Measurements from ENCODE around the gene CD72. TPM values are rescaled to one million over a fixed set of nuclear protein-coding genes. Genes with fewer than 3 reads are reported as not detected.
A peak's percentile ranks its signal among the peaks of the same experiment; 100 is the strongest.
"Not testable (repeated sequence)": the region's sequence is repeated elsewhere in the genome, so short reads cannot be mapped to it uniquely, and the experiment has no call there.

Gene CD72
- polyA plus RNA-seq, 2 of the 4 experiments (the other 2 are of a cell fraction), result 0.44 to 1.2 TPM

- ChIA-PET POLR2A (interaction anchor here (0.9 kb wide), 1 partner anchor 9 kb away, joined by 3 read pairs; no protein-coding TSS in a partner anchor), CTCF (interaction anchor here (0.5 to 3.3 kb wide), 9 partner anchors 12 to 136 kb away, joined by 3 to 30 read pairs (median 3); no protein-coding TSS in a partner anchor)
- ATAC-seq, result no peak
- no peak for FAIRE-seq
- H3K9me3 ChIP-seq, result no peaks in the 10 kb centered on the region
- 91% methylated on average over 2 of the region's 2 CpGs for WGBS (ENCODE audit: missing lambda C conversion rate)
- TF ChIP-seq FOSL2 (IDR thresholded peaks at IDR 0.05), result no peak
- no peak for TF ChIP-seq FOSL2 (CRISPR knock-in tag; IDR thresholded peaks at IDR 0.05)
- no peak for TF ChIP-seq PHF8 (IDR thresholded peaks at IDR 0.05; ENCODE audit: borderline replicate concordance, low read depth)
- peak; percentile 78 for TF ChIP-seq MAFK (IDR thresholded peaks at IDR 0.05; ENCODE audit: partially characterized antibody)
- TF ChIP-seq CHD2 (IDR thresholded peaks at IDR 0.05; ENCODE audit: low read length, partially characterized antibody), result no peak
- TF ChIP-seq ZFP36 (IDR thresholded peaks at IDR 0.05; ENCODE audit: borderline replicate concordance, partially characterized antibody), result no peak
- H3K27ac ChIP-seq, result no peak overlapping the region
- no peak overlapping the region for H3K4me2 ChIP-seq
- no peaks in the 10 kb centered on the region for H3K4me1 ChIP-seq
- no peak for DNase-seq (ENCODE audit: low read depth in 1 of 2, low spot score in 1 of 2)
- no peak overlapping the region for H3K4me3 ChIP-seq
Observed at GRCh38 chr9:35612843-35613242, 5.4 kb downstream of the CD72 start.

- H3K9me3 ChIP-seq, result not testable (repeated sequence)
Observed at GRCh38 chr9:35612066-35612465, 6.1 kb downstream of the CD72 start.

DNA sequence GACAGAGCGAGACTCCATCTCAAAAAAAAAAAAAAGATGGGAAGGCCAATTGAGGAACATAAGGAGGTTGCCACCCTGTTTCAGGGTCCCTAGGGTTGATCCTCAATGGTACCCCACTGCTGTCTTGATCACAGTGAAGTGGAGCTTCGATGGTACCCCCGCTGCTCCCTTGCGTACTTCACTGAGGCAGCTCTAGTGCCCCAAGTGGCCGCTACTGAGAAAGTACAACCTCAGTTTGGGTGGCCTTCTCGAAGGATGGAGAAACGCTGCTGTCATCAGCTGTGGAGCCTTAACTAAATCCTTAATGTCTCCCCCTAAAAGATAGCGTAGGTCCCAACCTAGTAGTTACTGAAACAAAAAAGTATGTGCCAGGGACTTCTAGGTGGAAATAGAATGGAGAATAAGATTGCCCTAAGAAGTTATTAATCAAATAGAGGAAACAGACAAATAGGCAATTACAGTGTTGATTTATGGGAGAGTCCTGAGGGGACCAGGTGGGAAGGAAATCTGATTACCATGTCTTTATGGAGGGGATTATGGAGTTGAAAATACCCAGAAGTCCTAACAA is 6.9 kb downstream of the CD72 start:
- 22% methylated on average over 8 of the region's 8 CpGs for WGBS (ENCODE audit: missing lambda C conversion rate)
- H3K4me3 ChIP-seq, result no peak overlapping the region
- H3K4me2 ChIP-seq, result no peak overlapping the region
- ChIA-PET POLR2A (no interaction called here), CTCF (interaction anchor here (0.7 to 4.2 kb wide), 23 partner anchors 9 to 179 kb away, joined by 3 to 30 read pairs (median 4); partner anchors contain the start of genes CA9, CCDC107 and RMRP)
- FAIRE-seq, result no peak
- ATAC-seq, result peak; percentile 74 to 87
- TF ChIP-seq CHD4 (IDR thresholded peaks at IDR 0.05; ENCODE audit: borderline replicate concordance), result no peak
- TF ChIP-seq HDAC2 (IDR thresholded peaks at IDR 0.05), result no peak
- TF ChIP-seq GATA3 (IDR thresholded peaks at IDR 0.05; ENCODE audit: borderline replicate concordance), result no peak
- TF ChIP-seq RAD21 (conservative IDR thresholded peaks at IDR 0.05 in 1 of 2, IDR thresholded peaks at IDR 0.05 in 1 of 2), result peak in 1 of 2 experiments; percentile 35; a peak in 1 of 5 replicates
- no peak for TF ChIP-seq BHLHE40 (IDR thresholded peaks at IDR 0.05; ENCODE audit: low read depth, low read length)
- TF ChIP-seq MYC (IDR thresholded peaks at IDR 0.05; ENCODE audit: borderline replicate concordance, low read length), result no peak
- TF ChIP-seq CHD2 (IDR thresholded peaks at IDR 0.05; ENCODE audit: low read length, partially characterized antibody), result no peak
- no peak for TF ChIP-seq POLR2AphosphoS2 (conservative IDR thresholded peaks at IDR 0.05; ENCODE audit: low read length)
- no peak for TF ChIP-seq HOXB13 (CRISPR knock-in tag; IDR thresholded peaks at IDR 0.05; ENCODE audit: low read depth)
- TF ChIP-seq POLR2A (IDR thresholded peaks at IDR 0.05; ENCODE audit: low read length), result no peak
- TF ChIP-seq CTCF (IDR thresholded peaks at IDR 0.05), result peak; percentile 61
- TF ChIP-seq, protein P1, sequence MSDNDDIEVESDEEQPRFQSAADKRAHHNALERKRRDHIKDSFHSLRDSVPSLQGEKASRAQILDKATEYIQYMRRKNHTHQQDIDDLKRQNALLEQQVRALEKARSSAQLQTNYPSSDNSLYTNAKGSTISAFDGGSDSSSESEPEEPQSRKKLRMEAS (IDR thresholded peaks at IDR 0.05), result 0 out of 2 replicates have a peak, but pooled peaks have one; percentile 14
- TF ChIP-seq HOXA7 (CRISPR knock-in tag; IDR thresholded peaks at IDR 0.05), result no peak
- no peak for TF ChIP-seq KDM5A (IDR thresholded peaks at IDR 0.05)
- H3K27ac ChIP-seq, result no peak overlapping the region
- peaks cover 8% of the 10 kb centered on the region for H3K4me1 ChIP-seq
- peak; percentile 53 to 64 for DNase-seq (ENCODE audit: low read depth in 1 of 2, low spot score in 1 of 2)
- H3K9me3 ChIP-seq, result no peaks in the 10 kb centered on the region

More at GRCh38 chr9:35612066-35612465, 6.1 kb downstream of the CD72 start:
- not testable (repeated sequence) for H3K4me2 ChIP-seq; FAIRE-seq; H3K4me1 ChIP-seq; DNase-seq (ENCODE audit: low read depth in 1 of 2, low spot score in 1 of 2); ATAC-seq; H3K27ac ChIP-seq; H3K4me3 ChIP-seq
- 84% methylated on average over 4 of the region's 4 CpGs for WGBS (ENCODE audit: missing lambda C conversion rate)
- ChIA-PET CTCF (interaction anchor here (0.6 to 4.2 kb wide), 15 partner anchors 8 to 178 kb away, joined by 3 to 30 read pairs (median 6); partner anchors contain the start of genes CCDC107 and RMRP), POLR2A (interaction anchor here (0.9 kb wide), 1 partner anchor 8 kb away, joined by 3 read pairs; no protein-coding TSS in a partner anchor)

All from A549 (cell line).